Gastroesophageal sphincter (tissue), 3 donors: Measurements from ENCODE around the gene KRTAP20-2.

Source experiments
- POLR2A ChIP-seq, 2 donors: fragments of 450-650 bp; IDR thresholded peaks; one replicate each; pipeline ENCODE4 v1.6.1; 2017; ENCODE audit warnings: antibody characterized with exemption in 2 of 2, mild to moderate bottlenecking in 2 of 2, moderate library complexity in 1 of 2
- TF ChIP-seq, protein P1 (sequence below), 4 experiments: fragments of 200-600 bp in 2 of 4; fragments of 450-650 bp in 2 of 4; sonication (generic) in 1 of 4; IDR thresholded peaks; one replicate each; pipeline ENCODE4 v1.5.1; 2017 to 2019; ENCODE audit warnings: antibody characterized with exemption in 4 of 4, mild to moderate bottlenecking in 2 of 4, moderate library complexity in 2 of 4

DNA sequence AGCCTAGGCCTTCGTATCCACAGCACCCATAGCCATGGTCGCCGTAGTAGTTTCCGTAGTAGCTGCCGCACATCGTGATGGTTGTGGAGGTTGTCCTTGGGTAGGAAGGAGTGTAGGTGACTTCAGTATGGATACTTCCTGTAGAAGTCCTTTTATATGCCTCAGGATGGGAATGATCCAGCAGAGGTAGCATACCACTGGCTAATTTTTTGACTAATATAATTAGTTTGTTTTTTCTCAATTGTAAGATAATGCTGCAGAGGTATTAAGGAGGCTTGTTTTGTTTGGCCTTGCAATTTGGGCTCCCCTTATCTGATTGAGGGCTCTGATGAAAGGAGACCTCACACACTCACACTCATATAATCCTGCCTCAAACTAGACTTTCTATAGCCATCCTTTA is 36.2 kb upstream of the KRTAP20-2 start, which contains the start of gene KRTAP6-2:
- TF ChIP-seq, protein P1, sequence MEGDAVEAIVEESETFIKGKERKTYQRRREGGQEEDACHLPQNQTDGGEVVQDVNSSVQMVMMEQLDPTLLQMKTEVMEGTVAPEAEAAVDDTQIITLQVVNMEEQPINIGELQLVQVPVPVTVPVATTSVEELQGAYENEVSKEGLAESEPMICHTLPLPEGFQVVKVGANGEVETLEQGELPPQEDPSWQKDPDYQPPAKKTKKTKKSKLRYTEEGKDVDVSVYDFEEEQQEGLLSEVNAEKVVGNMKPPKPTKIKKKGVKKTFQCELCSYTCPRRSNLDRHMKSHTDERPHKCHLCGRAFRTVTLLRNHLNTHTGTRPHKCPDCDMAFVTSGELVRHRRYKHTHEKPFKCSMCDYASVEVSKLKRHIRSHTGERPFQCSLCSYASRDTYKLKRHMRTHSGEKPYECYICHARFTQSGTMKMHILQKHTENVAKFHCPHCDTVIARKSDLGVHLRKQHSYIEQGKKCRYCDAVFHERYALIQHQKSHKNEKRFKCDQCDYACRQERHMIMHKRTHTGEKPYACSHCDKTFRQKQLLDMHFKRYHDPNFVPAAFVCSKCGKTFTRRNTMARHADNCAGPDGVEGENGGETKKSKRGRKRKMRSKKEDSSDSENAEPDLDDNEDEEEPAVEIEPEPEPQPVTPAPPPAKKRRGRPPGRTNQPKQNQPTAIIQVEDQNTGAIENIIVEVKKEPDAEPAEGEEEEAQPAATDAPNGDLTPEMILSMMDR (IDR thresholded peaks at IDR 0.05): no peak
- TF ChIP-seq POLR2A (IDR thresholded peaks at IDR 0.05): no peak
